SK-N-SH (cell line): ENCODE results near the gene KRT2. TPM values are rescaled to one million over a fixed set of nuclear protein-coding genes. Genes with fewer than 3 reads are reported as not detected.

Source experiments
- CTCF ChIA-PET: fragments of 300-600, 350-600 bp; formaldehyde crosslinking; extraction: SDS; loops from one replicate; lab custom pipeline; 2021; lab: Yijun Ruan, JAX
- POLR2A ChIA-PET: fragments of 350-600 bp; sonication (Branson Sonifier 250); formaldehyde crosslinking; extraction: SDS; loops from one replicate; lab custom pipeline; 2020; ENCODE audit warnings: antibody characterized with exemption, inconsistent platforms; lab: Yijun Ruan, JAX
- DNase-seq: peaks from one replicate; pipeline ENCODE4 v3.0.0; 2012
- H2AFZ ChIP-seq: fragments of 200-600 bp; sonication (generic); 2 replicates; pipeline ENCODE4 v1.8.1; 2016; ENCODE audit warnings: antibody characterized with exemption, mild to moderate bottlenecking, low read depth
- H3F3A ChIP-seq: fragments of 200-600 bp; sonication (generic); replicated peaks from 2 replicates; pipeline ENCODE3; 2016; ENCODE audit warnings: antibody characterized with exemption, mild to moderate bottlenecking; ENCODE audit not compliant: insufficient read depth
- H3K27ac ChIP-seq, 2 experiments: fragments of 200-500 bp in 1 of 2; fragments of 200-600 bp in 1 of 2; sonication (Bioruptor generic) in 1 of 2; sonication (generic), shearing (Covaris generic) in 1 of 2; 2 replicates each; pipeline versions ENCODE4 v1.5.1 to v1.6.1; 2014 to 2016; ENCODE audit warnings: low read depth in 2 of 2, inconsistent platforms in 1 of 2, low read length in 1 of 2, mild to moderate bottlenecking in 1 of 2, mixed read lengths in 1 of 2
- H3K27me3 ChIP-seq: fragments of 200-600 bp; sonication (generic), shearing (Covaris generic); 2 replicates; pipeline ENCODE4 v1.6.1; 2016; ENCODE audit warnings: mixed run types; ENCODE audit not compliant: insufficient read depth
- H3K36me3 ChIP-seq, 2 experiments: fragments of 200-500 bp in 1 of 2; fragments of 200-600 bp in 1 of 2; sonication (Bioruptor generic) in 1 of 2; sonication (generic) in 1 of 2; replicated peaks in 1 of 2; 2 replicates each; pipeline versions ENCODE3 to v1.5.1; 2014 to 2016; ENCODE audit warnings: low read length in 1 of 2, mild to moderate bottlenecking in 1 of 2; ENCODE audit not compliant: insufficient read depth in 2 of 2, control insufficient read depth in 1 of 2
- H3K4me1 ChIP-seq, 2 experiments: fragments of 200-500 bp in 1 of 2; fragments of 200-600 bp in 1 of 2; sonication (Bioruptor generic) in 1 of 2; sonication (generic), shearing (Covaris generic) in 1 of 2; 2 replicates each; pipeline versions ENCODE4 v1.5.1 to v1.6.1; 2014 to 2016; ENCODE audit warnings: low read depth in 1 of 2, low read length in 1 of 2, mixed run types in 1 of 2; ENCODE audit not compliant: insufficient read depth in 2 of 2, control insufficient read depth in 1 of 2
- H3K4me2 ChIP-seq: fragments of 200-600 bp; sonication (generic), shearing (Covaris generic); 2 replicates; pipeline ENCODE4 v1.6.1; 2017; ENCODE audit warnings: mixed run types
- H3K4me3 ChIP-seq, 2 experiments: fragments of 200-500 bp in 1 of 2; fragments of 200-600 bp in 1 of 2; sonication (Bioruptor generic) in 1 of 2; sonication (generic), shearing (Covaris generic) in 1 of 2; 2 replicates each; pipeline versions ENCODE4 v1.5.1 to v1.8.1; 2014 to 2016; ENCODE audit warnings: low read depth in 2 of 2, inconsistent platforms in 1 of 2, low read length in 1 of 2, mild to moderate bottlenecking in 1 of 2, mixed read lengths in 1 of 2, moderate library complexity in 1 of 2
- H3K79me2 ChIP-seq: fragments of 200-600 bp; sonication (generic); 2 replicates; pipeline ENCODE4 v1.8.1; 2017; ENCODE audit warnings: mild to moderate bottlenecking; ENCODE audit not compliant: insufficient read depth
- H3K9ac ChIP-seq: fragments of 200-600 bp; sonication (generic); 2 replicates; pipeline ENCODE4 v1.6.1; 2017; ENCODE audit warnings: mixed run types
- H3K9me2 ChIP-seq: fragments of 200-600 bp; sonication (generic); 2 replicates; pipeline ENCODE4 v1.6.1; 2017; ENCODE audit warnings: mixed run types
- H3K9me3 ChIP-seq: fragments of 200-600 bp; sonication (generic); 2 replicates; pipeline ENCODE4 v1.6.1; 2017; ENCODE audit warnings: mixed run types, mild to moderate bottlenecking, moderate library complexity
- H4K20me1 ChIP-seq: fragments of 200-600 bp; sonication (generic); 2 replicates; pipeline ENCODE4 v1.6.1; 2017; ENCODE audit warnings: mild to moderate bottlenecking, mixed run types; ENCODE audit not compliant: insufficient read depth
- CTCF ChIP-seq: fragments of 200-600 bp; sonication (generic); IDR thresholded peaks from 2 replicates; pipeline ENCODE4 v1.6.1; 2017; ENCODE audit warnings: antibody characterized with exemption, mild to moderate bottlenecking, moderate library complexity
- ELF1 ChIP-seq: IDR thresholded peaks from 2 replicates; pipeline ENCODE4 v1.4.0; 2012
- EP300 ChIP-seq, 2 experiments: IDR thresholded peaks; 2 replicates each; pipeline versions ENCODE4 v1.4.0 to v1.6.1; 2012; ENCODE audit warnings: borderline replicate concordance in 1 of 2, low read depth in 1 of 2, low read length in 1 of 2
- FOSL2 ChIP-seq: IDR thresholded peaks from 2 replicates; pipeline ENCODE4 v1.4.0; 2012; ENCODE audit warnings: low read depth, mild to moderate bottlenecking, moderate library complexity, borderline replicate concordance
- FOXJ3 ChIP-seq: sonication (generic); formaldehyde crosslinking; IDR thresholded peaks from 2 replicates; pipeline ENCODE4 v1.5.1; 2020; ENCODE audit warnings: mild to moderate bottlenecking, missing genetic modification reagents
- GABPA ChIP-seq: IDR thresholded peaks from 2 replicates; pipeline ENCODE4 v1.4.0; 2012; ENCODE audit warnings: low read depth, mild to moderate bottlenecking
- JUND ChIP-seq: IDR thresholded peaks from 2 replicates; pipeline ENCODE4 v1.4.0; 2012
- MEF2A ChIP-seq: IDR thresholded peaks from 2 replicates; pipeline ENCODE4 v1.4.0; 2012; ENCODE audit warnings: low read depth, borderline replicate concordance
- MXI1 ChIP-seq: IDR thresholded peaks from 2 replicates; pipeline ENCODE4 v1.6.1; 2012; ENCODE audit warnings: mild to moderate bottlenecking, low read depth, low read length, improper control_type of control experiment
- NFIC ChIP-seq: IDR thresholded peaks from 2 replicates; pipeline ENCODE4 v1.4.0; 2012; ENCODE audit warnings: borderline replicate concordance
- NRF1 ChIP-seq: IDR thresholded peaks from 2 replicates; pipeline ENCODE4 v1.6.1; 2012; ENCODE audit warnings: low read depth, mild to moderate bottlenecking, low read length
- RAD21 ChIP-seq: IDR thresholded peaks from 2 replicates; pipeline ENCODE4 v1.6.1; 2012; ENCODE audit warnings: mild to moderate bottlenecking, low read length
- RXRA ChIP-seq: IDR thresholded peaks from 2 replicates; pipeline ENCODE4 v1.4.0; 2012; ENCODE audit warnings: low read depth, mild to moderate bottlenecking, borderline replicate concordance
- SIN3A ChIP-seq: IDR thresholded peaks from 2 replicates; pipeline ENCODE4 v1.6.1; 2012; ENCODE audit warnings: low read depth, mild to moderate bottlenecking, low read length, moderate library complexity, borderline replicate concordance
- SMC3 ChIP-seq: IDR thresholded peaks from 2 replicates; pipeline ENCODE4 v1.6.1; 2012; ENCODE audit warnings: low read depth, low read length, improper control_type of control experiment
- TAF1 ChIP-seq: IDR thresholded peaks from 2 replicates; pipeline ENCODE4 v1.6.1; 2012; ENCODE audit warnings: low read depth, mild to moderate bottlenecking, low read length, moderate library complexity, borderline replicate concordance
- USF2 ChIP-seq: fragments of 150-350 bp; IDR thresholded peaks from 2 replicates; pipeline ENCODE4 v1.6.1; 2017; ENCODE audit warnings: antibody characterized with exemption, low read length, low read depth, borderline replicate concordance
- YY1 ChIP-seq: IDR thresholded peaks from 2 replicates; pipeline ENCODE4 v1.4.0; 2012; ENCODE audit warnings: low read depth, mild to moderate bottlenecking
- WGBS: methylation state at CpG from one replicate; pipeline ENCODE4 v1.1.6; 2017; ENCODE audit warnings: low lambda C conversion rate; 5-methylcytosine and 5-hydroxymethylcytosine counted together
- polyA plus RNA-seq, 3 experiments: library from polyadenylated mRNA; depleted of rRNA; stranded (reverse); fragments of >200 nt; gene quantifications; 2 replicates each; pipeline ENCODE4 v1.2.3, GENCODE V29; 2012
- TF ChIP-seq, protein P1 (sequence below): IDR thresholded peaks from 2 replicates; pipeline ENCODE4; 2012
- TF ChIP-seq, protein P2 (sequence below): IDR thresholded peaks from 2 replicates; pipeline ENCODE4 v1.6.1; 2012; ENCODE audit warnings: mild to moderate bottlenecking, low read depth, low read length, moderate library complexity

Gene KRT2
- polyA plus RNA-seq, 1 of the 3 experiments (the other 2 are of a cell fraction) = not detected

- no peaks in the 10 kb centered on the region for H3K36me3 ChIP-seq
- CTCF ChIA-PET = interaction anchor here (1.0 kb wide), 1 partner anchor 178 kb away, joined by 4 read pairs; no protein-coding TSS in a partner anchor
- H4K20me1 ChIP-seq = no peaks in the 10 kb centered on the region
- H3K4me2 ChIP-seq = no peak overlapping the region
- no peak overlapping the region for H3K27ac ChIP-seq
- H3K9me2 ChIP-seq = no peaks in the 10 kb centered on the region
- no peak overlapping the region for H3K4me3 ChIP-seq
- H3F3A ChIP-seq = no peaks in the 10 kb centered on the region
- TF ChIP-seq FOSL2 (no peak), TAF1 (no peak), RXRA (no peak), GABPA (no peak), MXI1 (no peak), NFIC (no peak), ELF1 (no peak), CTCF (no peak), YY1 (no peak), USF2 (no peak), EP300 (IDR thresholded peaks at IDR 0.05; ENCODE audit: borderline replicate concordance in 1 of 2, low read depth in 1 of 2, low read length in 1 of 2) (no peak), FOXJ3 (CRISPR knock-in tag) (no peak), RAD21 (no peak), JUND (no peak), NRF1 (no peak), SMC3 (no peak), SIN3A (no peak), MEF2A (no peak)
- TF ChIP-seq, protein P1, sequence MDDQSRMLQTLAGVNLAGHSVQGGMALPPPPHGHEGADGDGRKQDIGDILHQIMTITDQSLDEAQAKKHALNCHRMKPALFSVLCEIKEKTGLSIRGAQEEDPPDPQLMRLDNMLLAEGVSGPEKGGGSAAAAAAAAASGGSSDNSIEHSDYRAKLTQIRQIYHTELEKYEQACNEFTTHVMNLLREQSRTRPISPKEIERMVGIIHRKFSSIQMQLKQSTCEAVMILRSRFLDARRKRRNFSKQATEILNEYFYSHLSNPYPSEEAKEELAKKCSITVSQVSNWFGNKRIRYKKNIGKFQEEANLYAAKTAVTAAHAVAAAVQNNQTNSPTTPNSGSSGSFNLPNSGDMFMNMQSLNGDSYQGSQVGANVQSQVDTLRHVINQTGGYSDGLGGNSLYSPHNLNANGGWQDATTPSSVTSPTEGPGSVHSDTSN = no peak
- TF ChIP-seq, protein P2, sequence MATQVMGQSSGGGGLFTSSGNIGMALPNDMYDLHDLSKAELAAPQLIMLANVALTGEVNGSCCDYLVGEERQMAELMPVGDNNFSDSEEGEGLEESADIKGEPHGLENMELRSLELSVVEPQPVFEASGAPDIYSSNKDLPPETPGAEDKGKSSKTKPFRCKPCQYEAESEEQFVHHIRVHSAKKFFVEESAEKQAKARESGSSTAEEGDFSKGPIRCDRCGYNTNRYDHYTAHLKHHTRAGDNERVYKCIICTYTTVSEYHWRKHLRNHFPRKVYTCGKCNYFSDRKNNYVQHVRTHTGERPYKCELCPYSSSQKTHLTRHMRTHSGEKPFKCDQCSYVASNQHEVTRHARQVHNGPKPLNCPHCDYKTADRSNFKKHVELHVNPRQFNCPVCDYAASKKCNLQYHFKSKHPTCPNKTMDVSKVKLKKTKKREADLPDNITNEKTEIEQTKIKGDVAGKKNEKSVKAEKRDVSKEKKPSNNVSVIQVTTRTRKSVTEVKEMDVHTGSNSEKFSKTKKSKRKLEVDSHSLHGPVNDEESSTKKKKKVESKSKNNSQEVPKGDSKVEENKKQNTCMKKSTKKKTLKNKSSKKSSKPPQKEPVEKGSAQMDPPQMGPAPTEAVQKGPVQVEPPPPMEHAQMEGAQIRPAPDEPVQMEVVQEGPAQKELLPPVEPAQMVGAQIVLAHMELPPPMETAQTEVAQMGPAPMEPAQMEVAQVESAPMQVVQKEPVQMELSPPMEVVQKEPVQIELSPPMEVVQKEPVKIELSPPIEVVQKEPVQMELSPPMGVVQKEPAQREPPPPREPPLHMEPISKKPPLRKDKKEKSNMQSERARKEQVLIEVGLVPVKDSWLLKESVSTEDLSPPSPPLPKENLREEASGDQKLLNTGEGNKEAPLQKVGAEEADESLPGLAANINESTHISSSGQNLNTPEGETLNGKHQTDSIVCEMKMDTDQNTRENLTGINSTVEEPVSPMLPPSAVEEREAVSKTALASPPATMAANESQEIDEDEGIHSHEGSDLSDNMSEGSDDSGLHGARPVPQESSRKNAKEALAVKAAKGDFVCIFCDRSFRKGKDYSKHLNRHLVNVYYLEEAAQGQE = no peak
- TF ChIP-seq, all 33 proteins: peak for 0
- Histone ChIP-seq H3K9ac (no peak overlapping the region), H3K9me3 (no peaks in the 10 kb centered on the region), H3K79me2 (no peaks in the 10 kb centered on the region), H3K27me3 (peaks cover 66% of the 10 kb centered on the region), H3K4me1 (peaks cover 0 to 13% of the 10 kb centered on the region in 2 experiments; a peak in 1 of 4 replicates), H2AFZ (no peak overlapping the region)
- no peak for DNase-seq
- POLR2A ChIA-PET = no interaction called here
- 21% methylated on average over 8 of the region's 8 CpGs for WGBS
Measured at GRCh38 chr12:52687497-52688385, 35.7 kb upstream of the KRT2 start.
